GM19467 (cell line): ENCODE results near the gene PACRG.
"Not testable (repeated sequence)": the region's sequence is repeated elsewhere in the genome, so short reads cannot be mapped to it uniquely, and the experiment has no call there.

Source experiments
- ATAC-seq: cut with Tn5 transposase; IDR thresholded peaks from one replicate; pipeline ENCODE4 v1.9.1; 2021; ENCODE audit warnings: mild to moderate bottlenecking, moderate library complexity; ENCODE audit not compliant: unreplicated experiment

The PACRG gene

GRCh38 chr6:162983234-162983633 lies 255.5 kb downstream of the PACRG start:
- not testable (repeated sequence) for ATAC-seq

GRCh38 chr6:162998777-162999176 lies 271.0 kb downstream of the PACRG start:
- no peak for ATAC-seq

GRCh38 chr6:162999575-163000285 lies 272.0 kb downstream of the PACRG start:
- ATAC-seq = no peak

- ATAC-seq = peak; percentile 92
Observed at GRCh38 chr6:163001330-163001729, 273.6 kb downstream of the PACRG start.

- no peak for ATAC-seq
Observed at GRCh38 chr6:163008186-163008585, 280.4 kb downstream of the PACRG start.

- ATAC-seq = no peak
Observed at GRCh38 chr6:163008626-163009025, 280.9 kb downstream of the PACRG start.

GRCh38 chr6:163010145-163010544 lies 282.4 kb downstream of the PACRG start:
- no peak for ATAC-seq

- no peak for ATAC-seq
Observed at GRCh38 chr6:163014736-163015135, 287.0 kb downstream of the PACRG start.

GRCh38 chr6:163017801-163018200 lies 290.0 kb downstream of the PACRG start:
- no peak for ATAC-seq

GRCh38 chr6:163019926-163020325 lies 292.2 kb downstream of the PACRG start:
- ATAC-seq = no peak

- no peak for ATAC-seq
Observed at GRCh38 chr6:163021054-163021453, 293.3 kb downstream of the PACRG start.

- no peak for ATAC-seq
Observed at GRCh38 chr6:163023700-163024099, 295.9 kb downstream of the PACRG start.

- no peak for ATAC-seq
Observed at GRCh38 chr6:163026893-163027292, 299.1 kb downstream of the PACRG start.

GRCh38 chr6:163030980-163031379 lies 303.2 kb downstream of the PACRG start:
- no peak for ATAC-seq

GRCh38 chr6:163031931-163032330 lies 304.2 kb downstream of the PACRG start:
- ATAC-seq = no peak

- no peak for ATAC-seq
Observed at GRCh38 chr6:163036160-163036645, 308.4 kb downstream of the PACRG start.

GRCh38 chr6:163038317-163038716 lies 310.5 kb downstream of the PACRG start:
- ATAC-seq = no peak

GRCh38 chr6:163048345-163048744 lies 320.6 kb downstream of the PACRG start:
- ATAC-seq = no peak

GRCh38 chr6:163053667-163054344 lies 326.0 kb downstream of the PACRG start:
- ATAC-seq = no peak

- ATAC-seq = no peak
Observed at GRCh38 chr6:163054641-163055040, 326.9 kb downstream of the PACRG start.

GRCh38 chr6:163057260-163057659 lies 329.5 kb downstream of the PACRG start:
- ATAC-seq = no peak

GRCh38 chr6:163062790-163063189 lies 335.0 kb downstream of the PACRG start:
- ATAC-seq = no peak
